Thyroid gland (tissue), 4 donors: ENCODE results near the gene TBC1D25. TPM values are rescaled to one million over a fixed set of nuclear protein-coding genes. Genes with fewer than 3 reads are reported as not detected.

Experiments
- DNase-seq, 2 donors: peaks; one replicate each; pipeline ENCODE4 v3.0.0-alpha.2; 2019
- H3K27ac ChIP-seq, 3 donors: fragments of 200-600 bp; sonication (generic); 1 replicate in 2 of 3; 2 replicates in 1 of 3; pipeline ENCODE4 v1.5.1; 2016 to 2019; ENCODE audit warnings: mild to moderate bottlenecking in 1 of 3, moderate library complexity in 1 of 3
- H3K27me3 ChIP-seq: fragments of 200-600 bp; sonication (generic); one replicate; pipeline ENCODE4 v1.5.1; 2019
- H3K36me3 ChIP-seq, 2 donors: fragments of 200-600 bp; sonication (generic); one replicate each; pipeline ENCODE4 v1.5.1; 2016 to 2019
- H3K4me1 ChIP-seq, 2 donors: fragments of 200-600 bp; sonication (generic); one replicate each; pipeline ENCODE4 v1.5.1; 2017 to 2019
- H3K4me3 ChIP-seq, 3 donors: fragments of 200-600 bp; sonication (generic); replicated peaks in 1 of 3; 1 replicate in 2 of 3; 2 replicates in 1 of 3; pipeline ENCODE4 v1.5.1; 2016; ENCODE audit warnings: mild to moderate bottlenecking in 1 of 3
- H3K9me3 ChIP-seq: fragments of 200-600 bp; sonication (generic); one replicate; pipeline ENCODE4 v1.5.1; 2017
- POLR2A ChIP-seq, 2 donors: fragments of 450-650 bp; IDR thresholded peaks; one replicate each; pipeline ENCODE4 v1.6.1; 2017; ENCODE audit warnings: antibody characterized with exemption in 2 of 2, mild to moderate bottlenecking in 2 of 2, moderate library complexity in 1 of 2
- WGBS, 2 donors: methylation state at CpG; one replicate each; pipeline ENCODE4 v1.1.5; 2017; 5-methylcytosine and 5-hydroxymethylcytosine counted together
- intact Hi-C: fragments of 100-400 bp; cut with DNase I; formaldehyde crosslinking; loops from one replicate; pipeline ENCODE4 v1.15.1; 2023
- total RNA-seq, 4 donors: library from RNA; depleted of rRNA; stranded (reverse); fragments of >200 nt; gene quantifications; one replicate each; pipeline ENCODE4 v1.2.3, GENCODE V29; 2016
- TF ChIP-seq, protein P1 (sequence below), 6 experiments: fragments of 200-600 bp in 3 of 6; fragments of 450-650 bp in 3 of 6; sonication (generic) in 3 of 6; IDR thresholded peaks; one replicate each; pipeline ENCODE4 v1.5.1; 2016 to 2019; ENCODE audit warnings: antibody characterized with exemption in 6 of 6, mild to moderate bottlenecking in 2 of 6, inconsistent platforms in 1 of 6, moderate library complexity in 1 of 6

TBC1D25 gene
- total RNA-seq, 4 donors from 2014 or later: 9.4 to 16.5 (median 12.2) TPM

DNA sequence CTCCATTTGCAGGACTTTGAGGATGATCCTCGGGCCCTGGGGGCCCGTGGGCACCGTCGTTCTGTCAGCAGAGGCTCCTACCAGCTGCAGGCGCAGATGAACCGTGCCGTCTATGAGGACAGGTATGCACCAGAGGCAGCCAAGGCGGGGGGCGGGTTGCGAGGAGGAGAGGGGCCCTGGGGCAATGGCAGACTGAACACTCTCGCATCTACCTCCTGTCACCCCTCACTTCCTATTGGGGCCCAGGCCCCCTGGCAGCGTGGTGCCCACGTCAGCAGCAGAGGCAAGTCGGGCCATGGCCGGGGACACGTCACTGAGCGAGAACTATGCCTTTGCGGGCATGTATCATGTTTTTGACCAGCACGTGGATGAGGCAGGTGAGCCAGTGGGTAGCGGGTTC lies 59.8 kb downstream of the TBC1D25 start:
- no peak overlapping the region for H3K4me3 ChIP-seq
- WGBS, 2 donors: 100% methylated on average over 1 of the region's 20 CpGs; no CpG with 5 or more reads in 1 of the 2 donors
- TF ChIP-seq, protein P1, sequence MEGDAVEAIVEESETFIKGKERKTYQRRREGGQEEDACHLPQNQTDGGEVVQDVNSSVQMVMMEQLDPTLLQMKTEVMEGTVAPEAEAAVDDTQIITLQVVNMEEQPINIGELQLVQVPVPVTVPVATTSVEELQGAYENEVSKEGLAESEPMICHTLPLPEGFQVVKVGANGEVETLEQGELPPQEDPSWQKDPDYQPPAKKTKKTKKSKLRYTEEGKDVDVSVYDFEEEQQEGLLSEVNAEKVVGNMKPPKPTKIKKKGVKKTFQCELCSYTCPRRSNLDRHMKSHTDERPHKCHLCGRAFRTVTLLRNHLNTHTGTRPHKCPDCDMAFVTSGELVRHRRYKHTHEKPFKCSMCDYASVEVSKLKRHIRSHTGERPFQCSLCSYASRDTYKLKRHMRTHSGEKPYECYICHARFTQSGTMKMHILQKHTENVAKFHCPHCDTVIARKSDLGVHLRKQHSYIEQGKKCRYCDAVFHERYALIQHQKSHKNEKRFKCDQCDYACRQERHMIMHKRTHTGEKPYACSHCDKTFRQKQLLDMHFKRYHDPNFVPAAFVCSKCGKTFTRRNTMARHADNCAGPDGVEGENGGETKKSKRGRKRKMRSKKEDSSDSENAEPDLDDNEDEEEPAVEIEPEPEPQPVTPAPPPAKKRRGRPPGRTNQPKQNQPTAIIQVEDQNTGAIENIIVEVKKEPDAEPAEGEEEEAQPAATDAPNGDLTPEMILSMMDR (IDR thresholded peaks at IDR 0.05): no peak
- no peak for TF ChIP-seq POLR2A (IDR thresholded peaks at IDR 0.05)
- H3K27ac ChIP-seq: no peak overlapping the region
- H3K4me1 ChIP-seq: peaks cover 0 to 5% of the 10 kb centered on the region in 2 donors
- H3K36me3 ChIP-seq: peaks cover 25 to 30% of the 10 kb centered on the region in 2 donors
- no peak for DNase-seq
- H3K27me3 ChIP-seq: no peaks in the 10 kb centered on the region
- H3K9me3 ChIP-seq: no peaks in the 10 kb centered on the region
- intact Hi-C loops: no loop called here

DNA sequence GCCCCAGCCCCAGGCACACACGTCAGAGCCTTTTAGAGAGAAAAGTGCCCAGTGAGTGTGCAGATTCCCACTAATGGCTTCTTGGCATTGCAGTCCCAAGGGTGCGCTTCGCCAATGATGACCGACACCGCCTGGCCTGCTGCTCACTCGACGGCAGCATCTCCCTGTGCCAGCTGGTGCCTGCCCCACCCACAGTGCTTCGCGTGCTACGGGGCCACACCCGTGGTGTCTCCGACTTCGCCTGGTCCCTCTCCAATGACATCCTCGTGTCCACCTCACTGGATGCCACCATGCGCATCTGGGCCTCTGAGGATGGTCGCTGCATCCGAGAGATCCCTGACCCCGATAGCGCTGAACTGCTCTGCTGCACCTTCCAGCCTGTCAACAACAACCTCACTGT lies 60.7 kb downstream of the TBC1D25 start:
- DNase-seq: no peak
- H3K9me3 ChIP-seq: no peaks in the 10 kb centered on the region
- H3K27ac ChIP-seq: no peak overlapping the region
- H3K4me1 ChIP-seq: peaks cover 0 to 5% of the 10 kb centered on the region in 2 donors
- intact Hi-C loops: no loop called here
- H3K27me3 ChIP-seq: no peaks in the 10 kb centered on the region
- no peak overlapping the region for H3K4me3 ChIP-seq
- WGBS, 2 donors: 96 to 97% methylated on average over 11 of the region's 19 CpGs
- TF ChIP-seq, protein P1 (IDR thresholded peaks at IDR 0.05): no peak
- TF ChIP-seq POLR2A (IDR thresholded peaks at IDR 0.05): no peak
- H3K36me3 ChIP-seq: peaks cover 25 to 37% of the 10 kb centered on the region in 2 donors

DNA sequence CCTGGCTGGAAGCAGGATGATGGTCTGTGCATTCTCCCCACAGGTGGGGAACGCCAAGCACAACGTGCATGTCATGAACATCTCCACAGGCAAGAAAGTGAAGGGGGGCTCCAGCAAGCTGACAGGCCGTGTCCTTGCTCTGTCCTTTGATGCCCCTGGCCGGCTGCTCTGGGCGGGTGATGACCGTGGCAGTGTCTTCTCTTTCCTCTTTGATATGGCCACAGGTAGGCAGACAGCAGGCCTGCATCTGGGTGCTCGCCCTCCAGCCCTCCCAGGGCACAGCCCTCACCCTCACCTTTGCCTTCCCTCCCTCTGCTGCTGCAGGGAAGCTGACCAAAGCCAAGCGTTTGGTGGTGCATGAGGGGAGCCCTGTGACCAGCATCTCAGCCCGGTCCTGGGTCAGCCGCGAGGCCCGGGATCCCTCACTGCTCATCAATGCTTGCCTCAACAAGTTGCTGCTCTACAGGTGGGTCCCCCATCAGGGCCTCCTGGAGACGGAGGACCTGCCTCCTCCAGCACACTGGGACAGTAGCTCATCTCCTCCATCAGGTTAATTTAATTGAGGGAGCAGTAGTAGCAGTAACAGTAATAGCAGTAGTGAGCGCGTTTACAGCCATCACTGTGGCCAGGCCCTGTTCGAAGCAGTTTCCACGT lies 62.4 kb downstream of the TBC1D25 start:
- intact Hi-C loops: no loop called here
- H3K4me1 ChIP-seq: peaks cover 0 to 5% of the 10 kb centered on the region in 2 donors
- no peaks in the 10 kb centered on the region for H3K9me3 ChIP-seq
- no peak overlapping the region for H3K27ac ChIP-seq
- no peak overlapping the region for H3K4me3 ChIP-seq
- 70 to 87% methylated on average over 4 to 10 of the region's 17 CpGs for WGBS, 2 donors
- no peak for DNase-seq
- TF ChIP-seq, protein P1 (IDR thresholded peaks at IDR 0.05): no peak
- peaks cover 25 to 37% of the 10 kb centered on the region in 2 donors for H3K36me3 ChIP-seq
- H3K27me3 ChIP-seq: no peaks in the 10 kb centered on the region

DNA sequence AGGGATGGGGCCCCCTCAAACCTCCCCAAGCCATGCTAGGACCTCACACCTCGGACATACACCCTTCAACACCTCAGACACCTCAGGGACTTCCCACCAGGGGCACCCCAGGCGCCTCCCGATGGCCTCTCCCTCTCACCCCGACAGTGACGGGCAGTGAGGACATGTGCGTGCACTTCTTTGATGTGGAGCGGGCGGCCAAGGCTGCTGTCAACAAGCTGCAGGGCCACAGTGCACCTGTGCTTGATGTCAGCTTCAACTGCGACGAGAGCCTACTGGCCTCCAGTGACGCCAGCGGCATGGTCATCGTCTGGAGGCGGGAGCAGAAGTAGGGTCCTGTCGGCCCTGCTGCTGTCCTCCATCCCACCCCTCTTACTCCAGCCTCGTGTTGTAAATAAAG lies 65.2 kb downstream of the TBC1D25 start:
- Histone ChIP-seq H3K27me3 (no peaks in the 10 kb centered on the region), H3K9me3 (no peaks in the 10 kb centered on the region), H3K36me3 (peaks cover 25 to 30% of the 10 kb centered on the region in 2 donors), H3K4me3 (no peak overlapping the region), H3K27ac (no peak overlapping the region), H3K4me1 (no peaks in the 10 kb centered on the region)
- no peak for TF ChIP-seq POLR2A (IDR thresholded peaks at IDR 0.05)
- TF ChIP-seq, protein P1 (IDR thresholded peaks at IDR 0.05): no peak
- intact Hi-C loops: no loop called here
- no peak for DNase-seq
- 81% methylated on average over 3 of the region's 16 CpGs; no CpG with 5 or more reads in 1 of the 2 donors for WGBS, 2 donors

DNA sequence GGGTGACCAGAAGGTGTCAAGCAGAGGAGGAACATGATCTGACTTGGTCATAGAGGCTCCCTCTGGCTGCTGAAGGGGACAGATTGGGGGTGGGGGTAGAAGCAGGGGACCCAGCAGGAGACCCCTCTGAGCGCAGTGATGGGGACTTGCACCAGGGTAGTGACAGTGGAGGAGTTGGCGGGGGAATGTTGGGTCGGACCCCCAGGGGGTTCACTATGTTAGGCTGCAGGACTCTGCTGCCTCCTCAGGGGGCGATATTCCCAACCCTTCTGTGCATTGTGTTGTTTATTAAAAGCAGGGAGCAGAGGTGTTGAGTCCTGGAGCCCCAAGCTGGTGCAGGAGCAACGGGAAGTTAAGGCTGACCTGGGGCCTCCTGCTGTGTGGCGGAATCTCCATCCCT lies 66.6 kb downstream of the TBC1D25 start:
- intact Hi-C loops: no loop called here
- DNase-seq: no peak
- Histone ChIP-seq H3K9me3 (no peaks in the 10 kb centered on the region), H3K4me1 (no peaks in the 10 kb centered on the region), H3K36me3 (peaks cover 17 to 21% of the 10 kb centered on the region in 2 donors), H3K27ac (no peak overlapping the region), H3K27me3 (no peaks in the 10 kb centered on the region), H3K4me3 (no peak overlapping the region)
- WGBS, 2 donors: no CpG with 5 or more reads among the region's 6 CpGs
- TF ChIP-seq, protein P1 (IDR thresholded peaks at IDR 0.05): no peak
